ENCODE results near the gene PKIB. TPM values are rescaled to one million over a fixed set of nuclear protein-coding genes. Genes with fewer than 3 reads are reported as not detected.

Gene PKIB
- total RNA-seq, 4 donors from 2014 or later, result 4.3 to 13.3 (median 10.4) TPM

- DNase-seq (ENCODE audit: low spot score in 2 of 2), result no peak
- intact Hi-C loops (cut with DNase I; ENCODE audit: low total_unique reads), result no loop called here
- H3K4me3 ChIP-seq (ENCODE audit: low read depth, poor library complexity, severe bottlenecking), result no peak overlapping the region
- 53 to 58% methylated on average over 1 of the region's 1 CpG for WGBS, 2 donors
- no peak for TF ChIP-seq CTCF (IDR thresholded peaks at IDR 0.05)
- TF ChIP-seq POLR2A (IDR thresholded peaks at IDR 0.05), result no peak
These were observed 67.2 kb downstream of the PKIB start for GRCh38 chr6:122677406-122677805.

- intact Hi-C loops (cut with DNase I; ENCODE audit: low total_unique reads), result no loop called here
- DNase-seq (ENCODE audit: low spot score in 2 of 2), result no peak
- H3K4me3 ChIP-seq (ENCODE audit: low read depth, poor library complexity, severe bottlenecking), result no peak overlapping the region
- no peak for TF ChIP-seq POLR2A (IDR thresholded peaks at IDR 0.05)
- 58 to 69% methylated on average over 3 of the region's 3 CpGs for WGBS, 2 donors
These were observed 68.6 kb downstream of the PKIB start for GRCh38 chr6:122678841-122679240.

- H3K4me3 ChIP-seq (ENCODE audit: low read depth, poor library complexity, severe bottlenecking), result no peak overlapping the region
- DNase-seq (ENCODE audit: low spot score in 2 of 2), result no peak
- TF ChIP-seq POLR2A (IDR thresholded peaks at IDR 0.05) (no peak), CTCF (IDR thresholded peaks at IDR 0.05) (no peak)
- 88 to 94% methylated on average over 3 of the region's 3 CpGs for WGBS, 2 donors
- intact Hi-C loops (cut with DNase I; ENCODE audit: low total_unique reads), result no loop called here
These were observed 71.5 kb downstream of the PKIB start for GRCh38 chr6:122681705-122682104.

GRCh38 chr6:122683989-122684651 is 73.9 kb downstream of the PKIB start:
- no peak for TF ChIP-seq CTCF (IDR thresholded peaks at IDR 0.05)
- no peak for TF ChIP-seq POLR2A (IDR thresholded peaks at IDR 0.05)
- WGBS, 2 donors, result 69 to 71% methylated on average over 1 of the region's 1 CpG

GRCh38 chr6:122692175-122692598 is 82.0 kb downstream of the PKIB start:
- H3K4me3 ChIP-seq (ENCODE audit: low read depth, poor library complexity, severe bottlenecking), result no peak overlapping the region
- DNase-seq (ENCODE audit: low spot score in 2 of 2), result no peak
- intact Hi-C loops (cut with DNase I; ENCODE audit: low total_unique reads), result loop anchor here (10.0 kb wide), 1 partner anchor 853 kb away; no protein-coding TSS in a partner anchor
- WGBS, 2 donors, result 50 to 63% methylated on average over 2 to 3 of the region's 3 CpGs
- no peak for TF ChIP-seq CTCF (IDR thresholded peaks at IDR 0.05)
- no peak for TF ChIP-seq POLR2A (IDR thresholded peaks at IDR 0.05)

More at GRCh38 chr6:122683989-122684651, 73.9 kb downstream of the PKIB start:
- no peak for DNase-seq (ENCODE audit: low spot score in 2 of 2)
- no peak overlapping the region for H3K4me3 ChIP-seq (ENCODE audit: low read depth, poor library complexity, severe bottlenecking)
- intact Hi-C loops (cut with DNase I; ENCODE audit: low total_unique reads), result no loop called here

- TF ChIP-seq CTCF (IDR thresholded peaks at IDR 0.05), result no peak
- no peak for TF ChIP-seq POLR2A (IDR thresholded peaks at IDR 0.05)
- H3K4me3 ChIP-seq (ENCODE audit: low read depth, poor library complexity, severe bottlenecking), result no peak overlapping the region
- no peak for DNase-seq (ENCODE audit: low spot score in 2 of 2)
- intact Hi-C loops (cut with DNase I; ENCODE audit: low total_unique reads), result loop anchor here (10.0 kb wide), 1 partner anchor 852 kb away; no protein-coding TSS in a partner anchor
- 68 to 85% methylated on average over 4 of the region's 4 CpGs for WGBS, 2 donors
These were observed 82.8 kb downstream of the PKIB start for GRCh38 chr6:122692807-122693580.

Data from lower leg skin (tissue), 4 donors.